ENCODE results near the gene CAMK2D. TPM values are rescaled to one million over a fixed set of nuclear protein-coding genes. Genes with fewer than 3 reads are reported as not detected.

Gene CAMK2D
- total and polyA plus RNA-seq, 2 experiments from 2014 or later: 36.8 to 99.1 TPM

GRCh38 chr4:113587640-113588275, 173.8 kb downstream of the CAMK2D start:
- Histone ChIP-seq H3K4me3 (no peak overlapping the region), H3K36me3 (replicated peaks; ENCODE audit: insufficient read depth, low read depth) (no peaks in the 10 kb centered on the region), H2AFZ (no peak overlapping the region), H3K79me2 (peaks cover 21% of the 10 kb centered on the region), H3K27ac (no peak overlapping the region), H3K27me3 (no peaks in the 10 kb centered on the region), H3K4me2 (no peak overlapping the region), H3K9me3 (ENCODE audit: low read depth) (no peaks in the 10 kb centered on the region), H3K9me2 (replicated peaks; ENCODE audit: insufficient read depth) (no peaks in the 10 kb centered on the region), H4K20me1 (ENCODE audit: insufficient read depth, poor library complexity, severe bottlenecking) (peaks cover 2% of the 10 kb centered on the region), H3K4me1 (ENCODE audit: insufficient read depth) (peaks cover 23% of the 10 kb centered on the region)
- DNase-seq (ENCODE audit: low spot score): no peak
- no peak for TF ChIP-seq CTCF (IDR thresholded peaks at IDR 0.05; ENCODE audit: poor library complexity)
- no peak for TF ChIP-seq EZH2phosphoT487 (IDR thresholded peaks at IDR 0.05; ENCODE audit: low read depth, severe bottlenecking, unreplicated experiment)
- no peak for TF ChIP-seq EZH2 (IDR thresholded peaks at IDR 0.05; ENCODE audit: borderline replicate concordance)
- 75% methylated on average over 4 of the region's 4 CpGs for WGBS (ENCODE audit: low lambda C conversion rate, missing lambda C conversion rate)

DNA sequence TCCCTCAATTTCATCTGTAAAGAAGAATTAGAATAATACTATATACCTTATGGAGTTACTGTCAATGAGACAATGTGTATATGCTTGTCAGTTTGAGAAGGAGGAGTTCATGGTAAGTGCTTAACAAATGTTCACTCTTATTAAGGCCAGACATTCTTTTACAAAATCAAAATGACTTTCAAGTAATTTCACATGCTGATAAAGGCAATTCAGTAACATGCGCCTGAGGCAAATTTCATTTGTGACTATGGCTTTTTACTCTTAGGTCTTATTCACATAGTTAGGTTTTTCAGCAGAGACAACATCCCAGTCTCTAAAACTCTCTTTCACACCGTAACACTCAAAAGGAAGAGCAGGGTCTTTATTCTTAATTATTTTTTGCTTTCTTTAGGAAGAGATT, 174.4 kb downstream of the CAMK2D start:
- H3K4me2 ChIP-seq: no peak overlapping the region
- no peak overlapping the region for H2AFZ ChIP-seq
- H3K79me2 ChIP-seq: peaks cover 22% of the 10 kb centered on the region
- WGBS (ENCODE audit: low lambda C conversion rate, missing lambda C conversion rate): 90% methylated on average over 2 of the region's 2 CpGs
- H3K36me3 ChIP-seq (replicated peaks; ENCODE audit: insufficient read depth, low read depth): no peaks in the 10 kb centered on the region
- no peak overlapping the region for H3K27ac ChIP-seq
- H3K4me1 ChIP-seq (ENCODE audit: insufficient read depth): peaks cover 23% of the 10 kb centered on the region
- DNase-seq (ENCODE audit: low spot score): no peak
- no peak overlapping the region for H3K4me3 ChIP-seq
- H3K9me3 ChIP-seq (ENCODE audit: low read depth): no peaks in the 10 kb centered on the region
- no peaks in the 10 kb centered on the region for H3K9me2 ChIP-seq (replicated peaks; ENCODE audit: insufficient read depth)
- H3K27me3 ChIP-seq: no peaks in the 10 kb centered on the region
- peaks cover 2% of the 10 kb centered on the region for H4K20me1 ChIP-seq (ENCODE audit: insufficient read depth, poor library complexity, severe bottlenecking)
- no peak for TF ChIP-seq EZH2phosphoT487 (IDR thresholded peaks at IDR 0.05; ENCODE audit: low read depth, severe bottlenecking, unreplicated experiment)
- TF ChIP-seq EZH2 (IDR thresholded peaks at IDR 0.05; ENCODE audit: borderline replicate concordance): no peak
- no peak for TF ChIP-seq CTCF (IDR thresholded peaks at IDR 0.05; ENCODE audit: poor library complexity)

DNA sequence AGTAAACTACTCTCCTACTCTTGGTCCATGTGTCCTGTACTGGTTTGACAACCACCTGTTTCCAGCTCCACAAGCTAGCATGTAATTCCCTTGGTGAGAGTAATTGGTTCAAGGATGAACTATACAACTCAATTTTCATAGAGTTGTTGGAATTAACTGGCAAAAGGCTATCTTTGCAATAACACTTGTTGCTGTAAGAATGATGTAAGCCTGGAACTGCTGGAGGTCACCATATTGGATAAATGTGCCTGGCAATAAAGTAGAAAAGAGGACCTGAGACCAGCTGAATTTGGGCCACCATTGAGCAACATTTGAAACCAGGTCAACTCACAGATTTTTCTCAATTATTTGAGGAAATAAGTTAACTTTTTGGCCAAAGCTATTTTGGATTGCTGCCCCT, 175.5 kb downstream of the CAMK2D start:
- no peaks in the 10 kb centered on the region for H3K9me3 ChIP-seq (ENCODE audit: low read depth)
- no peak overlapping the region for H3K27ac ChIP-seq
- H2AFZ ChIP-seq: no peak overlapping the region
- no peak overlapping the region for H3K4me3 ChIP-seq
- no peak overlapping the region for H3K4me2 ChIP-seq
- H3K27me3 ChIP-seq: no peaks in the 10 kb centered on the region
- no peak for DNase-seq (ENCODE audit: low spot score)
- peaks cover 2% of the 10 kb centered on the region for H4K20me1 ChIP-seq (ENCODE audit: insufficient read depth, poor library complexity, severe bottlenecking)
- TF ChIP-seq EZH2phosphoT487 (IDR thresholded peaks at IDR 0.05; ENCODE audit: low read depth, severe bottlenecking, unreplicated experiment): no peak
- no peak for TF ChIP-seq CTCF (IDR thresholded peaks at IDR 0.05; ENCODE audit: poor library complexity)
- TF ChIP-seq EZH2 (IDR thresholded peaks at IDR 0.05; ENCODE audit: borderline replicate concordance): no peak
- peaks cover 23% of the 10 kb centered on the region for H3K4me1 ChIP-seq (ENCODE audit: insufficient read depth)
- H3K79me2 ChIP-seq: peaks cover 27% of the 10 kb centered on the region
- no peaks in the 10 kb centered on the region for H3K36me3 ChIP-seq (replicated peaks; ENCODE audit: insufficient read depth, low read depth)
- H3K9me2 ChIP-seq (replicated peaks; ENCODE audit: insufficient read depth): no peaks in the 10 kb centered on the region

Measured in hepatocyte (in vitro differentiated cells).